Daoy (cell line): ENCODE measurements around the gene DDX60. TPM values are rescaled to one million over a fixed set of nuclear protein-coding genes. Genes with fewer than 3 reads are reported as not detected.
"Not testable (repeated sequence)": the region's sequence is repeated elsewhere in the genome, so short reads cannot be mapped to it uniquely, and the experiment has no call there.

ENCODE experiments used
- DNase-seq: peaks from one replicate; pipeline ENCODE4 v3.0.0-alpha.2; 2015; ENCODE audit warnings: low read depth
- total RNA-seq: library from RNA; depleted of rRNA; stranded (reverse); fragments of >200 nt; shearing (Covaris generic); gene quantifications from 2 replicates; pipeline ENCODE4 v1.2.3, GENCODE V29; 2014

Gene DDX60
- total RNA-seq, 1 experiment from 2014 or later: 9.3 TPM

- not testable (repeated sequence) for DNase-seq
Observed at GRCh38 chr4:168303430-168303829, 15.1 kb downstream of the DDX60 start.

GRCh38 chr4:168293386-168293975 is 25.1 kb downstream of the DDX60 start:
- DNase-seq: no peak

- no peak for DNase-seq
Observed at GRCh38 chr4:168291242-168291641, 27.3 kb downstream of the DDX60 start.

- not testable (repeated sequence) for DNase-seq
Observed at GRCh38 chr4:168285850-168286249, 32.7 kb downstream of the DDX60 start.

- no peak for DNase-seq
Observed at GRCh38 chr4:168279556-168279955, 39.0 kb downstream of the DDX60 start.

- DNase-seq: no peak
Observed at GRCh38 chr4:168275836-168276235, 42.7 kb downstream of the DDX60 start.

- no peak for DNase-seq
Observed at GRCh38 chr4:168274871-168275270, 43.7 kb downstream of the DDX60 start.

- no peak for DNase-seq
Observed at GRCh38 chr4:168273838-168274237, 44.7 kb downstream of the DDX60 start.

GRCh38 chr4:168272488-168272887 is 46.1 kb downstream of the DDX60 start:
- DNase-seq: no peak

- no peak for DNase-seq
Observed at GRCh38 chr4:168269896-168270295, 48.7 kb downstream of the DDX60 start.

GRCh38 chr4:168265327-168265726 is 53.2 kb downstream of the DDX60 start:
- no peak for DNase-seq

GRCh38 chr4:168264903-168265302 is 53.6 kb downstream of the DDX60 start:
- DNase-seq: no peak

GRCh38 chr4:168263039-168263438 is 55.5 kb downstream of the DDX60 start:
- no peak for DNase-seq

GRCh38 chr4:168259096-168259495 is 59.5 kb downstream of the DDX60 start:
- no peak for DNase-seq

- DNase-seq: no peak
Observed at GRCh38 chr4:168257768-168258167, 60.8 kb downstream of the DDX60 start.

GRCh38 chr4:168248176-168248710 is 70.3 kb downstream of the DDX60 start:
- no peak for DNase-seq

- no peak for DNase-seq
Observed at GRCh38 chr4:168247603-168248002, 70.9 kb downstream of the DDX60 start.

- DNase-seq: no peak
Observed at GRCh38 chr4:168241953-168242352, 76.6 kb downstream of the DDX60 start.

GRCh38 chr4:168240821-168241220 is 77.7 kb downstream of the DDX60 start:
- no peak for DNase-seq

- peak; percentile 35 for DNase-seq
Observed at GRCh38 chr4:168221301-168221700, 97.3 kb downstream of the DDX60 start.

- no peak for DNase-seq
Observed at GRCh38 chr4:168220893-168221292, 97.7 kb downstream of the DDX60 start.

- DNase-seq: peak; percentile 13
Observed at GRCh38 chr4:168218645-168219044, 99.9 kb downstream of the DDX60 start.

GRCh38 chr4:168213511-168213910 is 105.0 kb downstream of the DDX60 start:
- DNase-seq: not testable (repeated sequence)

GRCh38 chr4:168212656-168213055 is 105.9 kb downstream of the DDX60 start:
- DNase-seq: no peak
